Anterior cingulate cortex (tissue), 58 donors: ENCODE data around the gene SERPING1.

ENCODE experiments used
- DNase-seq, 58 donors: peaks; one replicate each; lab custom pipeline; 2025; lab: John Stamatoyannopoulos, UW

SERPING1 gene

GRCh38 chr11:57635246-57635645, 37.8 kb downstream of the SERPING1 start:
- no peak for DNase-seq

- no peak for DNase-seq
Observed at GRCh38 chr11:57637626-57638004, 40.1 kb downstream of the SERPING1 start.

GRCh38 chr11:57638005-57638781, 40.7 kb downstream of the SERPING1 start:
- peak in 55 of 58 donors; percentile 18 to 88 (median 63) for DNase-seq

- DNase-seq, result peak in 1 of 58 donors; percentile 33
Observed at GRCh38 chr11:57638811-57639320, 41.4 kb downstream of the SERPING1 start.

- DNase-seq, result peak in 1 of 58 donors; percentile 32
Observed at GRCh38 chr11:57639321-57640067, 42.0 kb downstream of the SERPING1 start.

DNA sequence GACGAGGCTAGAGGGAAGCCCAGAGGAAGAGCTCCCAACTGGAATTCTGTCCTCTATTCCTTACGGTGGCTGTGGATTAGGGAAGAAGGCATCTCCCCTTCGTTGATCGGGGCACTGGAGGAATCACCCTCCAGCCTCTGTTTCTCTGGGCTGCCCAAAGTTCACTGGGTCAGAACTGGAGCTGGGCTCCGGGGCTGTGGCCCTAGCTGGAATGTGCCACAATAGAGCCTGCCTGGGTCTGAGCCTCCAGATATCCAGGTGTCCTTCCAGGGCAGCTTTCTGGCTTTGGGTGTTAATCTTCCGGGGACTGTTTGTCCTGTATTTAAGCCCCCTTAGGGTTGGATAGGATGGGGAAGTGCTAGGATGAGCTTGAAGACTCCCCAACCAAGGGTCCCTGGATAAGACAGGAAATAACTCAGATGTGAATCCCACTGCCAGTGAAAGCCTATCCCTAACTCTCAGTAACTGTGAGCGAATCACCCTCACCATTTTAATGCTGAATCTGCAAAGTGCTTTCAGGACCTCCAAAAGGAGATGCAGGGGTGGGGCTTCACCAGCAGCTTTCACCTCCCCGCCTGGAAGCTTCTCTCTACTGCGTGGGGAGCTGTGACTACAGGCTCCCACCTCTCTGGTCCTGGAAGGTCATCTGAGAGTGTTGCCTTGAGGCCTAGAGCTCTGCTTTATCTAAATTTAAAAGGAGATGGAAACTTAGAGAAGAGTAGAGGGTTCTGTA, 42.7 kb downstream of the SERPING1 start:
- no peak for DNase-seq

- DNase-seq, result peak in 25 of 58 donors; percentile 7 to 72 (median 20)
Observed at GRCh38 chr11:57641011-57641807, 43.7 kb downstream of the SERPING1 start.

DNA sequence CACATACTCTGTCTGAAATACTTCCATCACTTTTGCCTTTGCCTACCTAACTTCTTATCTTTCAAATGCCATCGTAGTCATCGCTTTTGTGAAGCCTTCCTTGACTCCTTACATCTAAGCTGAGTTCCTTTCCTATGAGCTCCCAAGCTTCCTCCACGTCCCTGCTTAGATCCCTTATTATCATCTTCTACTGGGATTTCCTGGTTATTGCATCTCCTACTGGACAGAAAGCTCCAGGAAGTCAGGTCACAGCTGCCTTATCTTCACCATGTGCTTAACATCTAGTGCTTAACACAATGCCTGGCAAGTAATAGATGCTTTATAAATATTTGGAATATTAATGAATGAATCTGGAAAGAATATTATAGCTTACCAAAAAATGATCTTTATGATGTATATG, 46.3 kb downstream of the SERPING1 start:
- DNase-seq, result no peak

GRCh38 chr11:57644748-57645688, 47.5 kb downstream of the SERPING1 start:
- peak in 55 of 58 donors; percentile 10 to 87 (median 58) for DNase-seq

DNA sequence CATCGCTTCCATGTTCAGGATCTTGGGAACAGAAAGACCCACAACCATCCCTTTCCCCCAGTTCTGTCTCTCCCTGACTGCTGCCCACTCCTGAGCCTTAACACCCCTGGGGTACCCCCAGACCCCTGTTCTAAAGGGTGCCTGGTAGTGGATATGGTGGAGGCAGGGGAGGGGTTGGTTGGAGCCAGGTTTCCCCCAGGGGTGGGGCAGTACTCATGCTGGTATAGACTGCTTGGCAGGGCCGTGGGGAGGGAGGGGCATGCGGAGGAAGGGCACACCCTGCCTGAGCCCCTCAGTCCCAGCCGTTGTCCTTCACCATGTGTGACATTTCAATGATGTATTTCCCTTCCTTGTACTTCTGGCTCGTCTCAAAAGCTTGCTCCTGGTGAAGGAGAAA, 48.2 kb downstream of the SERPING1 start:
- no peak for DNase-seq

- DNase-seq, result no peak
Observed at GRCh38 chr11:57646194-57646798, 48.8 kb downstream of the SERPING1 start.

DNA sequence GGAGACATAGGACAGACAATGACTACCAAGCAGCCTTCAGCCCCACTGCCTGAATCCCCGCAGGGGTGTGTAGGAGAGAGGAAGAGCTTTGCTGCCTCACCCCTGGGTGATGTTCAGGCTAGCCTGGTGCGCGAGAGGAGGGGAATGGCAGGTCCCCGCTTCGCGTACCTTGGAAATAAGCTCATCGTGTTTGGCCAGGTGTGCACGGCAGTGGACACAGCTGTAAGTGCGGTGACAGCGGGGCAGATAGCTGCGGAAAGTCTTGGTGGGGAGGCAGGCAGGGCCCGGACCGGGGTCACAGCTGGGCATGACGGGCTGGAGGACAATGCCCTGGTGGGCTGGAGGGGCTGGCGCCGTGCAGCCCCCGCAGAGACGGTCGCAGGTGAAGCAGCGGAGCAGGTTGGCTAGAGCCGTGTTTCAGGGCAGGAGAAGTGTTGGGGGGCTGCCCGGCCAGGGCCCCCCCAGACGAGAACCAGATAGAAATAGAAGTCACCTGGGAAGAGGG, 49.4 kb downstream of the SERPING1 start:
- peak in 2 of 58 donors; percentile 7 to 8 for DNase-seq

DNA sequence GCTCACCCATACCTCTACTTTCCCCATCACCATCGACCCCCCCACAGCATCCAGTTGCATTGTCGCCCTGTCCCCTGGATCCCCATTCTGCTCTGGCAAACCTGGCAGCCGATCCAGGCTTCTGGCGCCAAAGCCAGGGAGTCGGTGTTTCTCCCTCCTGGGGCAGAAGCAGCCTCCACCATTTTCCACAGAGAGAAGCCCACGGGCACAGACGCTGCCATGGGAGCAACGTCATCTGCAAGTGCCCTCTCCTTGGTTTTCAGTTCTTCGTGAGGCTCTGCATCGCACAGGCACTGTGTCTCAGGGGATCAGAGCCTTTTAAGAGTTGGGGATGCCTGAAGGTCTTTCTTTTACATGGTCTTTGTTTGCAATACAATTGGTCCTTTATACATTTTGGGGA, 49.9 kb downstream of the SERPING1 start:
- DNase-seq, result peak in 7 of 58 donors; percentile 3 to 36 (median 12)

DNA sequence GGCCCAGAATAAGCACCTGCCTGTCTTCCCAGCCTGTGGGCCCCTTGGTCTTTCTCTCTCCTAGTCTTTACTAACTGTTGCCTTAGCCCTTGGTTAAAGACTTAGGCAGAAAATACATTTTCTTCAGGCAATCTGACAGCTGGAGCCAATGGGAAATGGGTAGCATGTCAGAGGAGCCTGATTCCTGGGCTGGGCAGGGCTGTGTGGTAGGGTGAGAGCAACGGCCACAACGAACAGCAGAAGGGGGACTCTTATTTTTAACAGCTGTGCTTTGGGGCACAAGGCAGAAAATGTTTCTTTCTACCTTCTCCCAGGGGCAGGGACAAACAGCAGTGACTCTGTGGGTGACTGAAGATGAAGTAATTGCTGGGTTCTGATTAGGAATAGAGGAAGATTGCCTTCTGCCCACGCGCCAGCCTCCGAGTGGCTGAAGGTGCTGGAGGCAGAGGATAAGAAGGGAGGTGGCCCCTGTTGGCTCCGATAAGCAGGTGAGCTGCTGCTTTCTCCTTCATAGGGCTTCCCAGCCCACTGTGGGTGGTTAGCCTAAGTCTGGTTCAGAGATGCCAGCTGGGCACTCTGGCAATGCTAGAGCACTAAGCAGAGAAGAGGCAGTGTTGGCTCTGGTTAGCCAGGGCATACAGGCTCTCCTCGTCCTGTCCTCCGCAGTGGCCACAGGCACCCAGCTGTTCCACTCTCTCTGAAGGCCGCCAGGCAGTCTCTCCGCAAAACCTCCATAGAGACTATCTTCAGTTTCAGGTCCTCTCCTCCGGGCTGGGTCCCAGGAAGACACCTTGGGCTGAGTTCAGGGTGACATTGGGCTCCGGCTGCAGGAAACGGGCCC, 50.7 kb downstream of the SERPING1 start:
- peak in 39 of 58 donors; percentile 9 to 82 (median 40) for DNase-seq

- peak in 35 of 58 donors; percentile 12 to 72 (median 42) for DNase-seq
Observed at GRCh38 chr11:57648801-57649735, 51.6 kb downstream of the SERPING1 start.
